ENCODE measurements around the gene INTU.
A peak's percentile ranks its signal among the peaks of the same experiment; 100 is the strongest.
"Not testable (repeated sequence)": the region's sequence is repeated elsewhere in the genome, so short reads cannot be mapped to it uniquely, and the experiment has no call there.

INTU gene

DNA sequence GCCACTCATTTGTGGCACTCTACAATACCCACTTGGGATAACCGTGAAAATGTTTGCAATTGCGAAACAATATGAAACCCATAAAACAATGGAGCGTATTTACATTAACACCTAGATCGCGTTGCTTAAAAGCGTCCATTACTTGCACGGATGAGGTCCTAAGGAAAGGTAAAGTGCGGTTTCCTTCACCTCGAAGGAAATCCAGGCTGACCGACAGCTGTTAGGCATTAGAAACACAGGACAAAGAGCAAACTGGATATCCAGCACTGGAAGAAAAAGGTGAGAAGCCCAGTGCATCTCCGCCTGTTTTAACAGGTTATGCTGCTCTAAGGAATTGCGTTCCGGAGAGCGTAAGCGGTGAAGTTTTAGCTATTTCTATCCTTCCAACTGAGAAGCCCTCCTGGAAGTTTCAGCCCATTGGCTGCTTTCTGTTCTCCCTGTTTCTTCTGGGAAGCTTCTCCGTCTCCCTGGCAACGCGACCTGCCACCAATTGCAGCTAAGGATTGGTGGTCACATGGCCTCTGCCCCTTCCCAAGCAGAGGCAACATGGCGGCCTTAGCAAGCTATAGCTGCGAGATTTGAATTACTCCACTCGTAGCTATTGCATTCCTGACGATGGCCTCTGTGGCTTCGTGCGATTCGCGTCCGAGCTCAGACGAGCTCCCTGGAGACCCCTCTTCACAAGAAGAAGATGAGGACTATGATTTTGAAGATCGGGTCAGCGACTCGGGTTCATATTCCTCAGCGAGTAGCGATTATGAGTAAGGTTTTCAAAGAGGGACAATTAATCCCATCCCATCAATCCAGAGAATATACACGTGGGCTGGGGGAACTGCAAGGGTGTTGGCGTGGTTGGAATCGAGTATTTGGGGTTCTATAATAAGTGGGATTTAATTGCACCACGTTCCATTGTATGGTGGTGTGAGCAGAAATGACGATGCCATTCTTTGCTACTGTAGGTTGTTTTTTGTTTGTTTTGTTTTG, at the start of gene INTU:
Gene INTU, plus strand, starts transcription at position 538 of the 984 bp plus-strand sequence. Its CDS starts 78 bp downstream, at position 616.
- peak in 1 of 3 experiments; percentile 47 for DNase-seq (ENCODE audit: low read depth in 3 of 3)

DNA sequence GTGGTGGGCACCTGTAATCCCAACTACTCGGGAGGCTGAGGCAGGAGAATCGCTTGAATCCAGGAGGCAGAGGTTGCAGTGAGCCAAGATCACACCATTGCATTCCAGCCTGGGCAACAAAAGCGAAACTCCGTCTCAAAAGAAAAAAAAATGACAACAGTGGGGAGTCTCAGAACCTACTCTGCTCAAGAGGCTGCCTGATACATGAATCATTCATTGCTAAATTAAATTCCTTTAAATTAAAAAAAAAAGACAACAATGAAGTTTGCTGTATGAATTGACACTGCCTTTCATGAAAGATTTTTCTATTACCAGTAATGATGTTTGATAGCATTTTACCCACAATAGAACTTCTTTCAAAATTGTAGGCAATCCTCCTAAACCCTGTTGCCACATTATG, 46.3 kb upstream of the INTU start:
- DNase-seq (ENCODE audit: low read depth in 3 of 3): not testable (repeated sequence)

DNA sequence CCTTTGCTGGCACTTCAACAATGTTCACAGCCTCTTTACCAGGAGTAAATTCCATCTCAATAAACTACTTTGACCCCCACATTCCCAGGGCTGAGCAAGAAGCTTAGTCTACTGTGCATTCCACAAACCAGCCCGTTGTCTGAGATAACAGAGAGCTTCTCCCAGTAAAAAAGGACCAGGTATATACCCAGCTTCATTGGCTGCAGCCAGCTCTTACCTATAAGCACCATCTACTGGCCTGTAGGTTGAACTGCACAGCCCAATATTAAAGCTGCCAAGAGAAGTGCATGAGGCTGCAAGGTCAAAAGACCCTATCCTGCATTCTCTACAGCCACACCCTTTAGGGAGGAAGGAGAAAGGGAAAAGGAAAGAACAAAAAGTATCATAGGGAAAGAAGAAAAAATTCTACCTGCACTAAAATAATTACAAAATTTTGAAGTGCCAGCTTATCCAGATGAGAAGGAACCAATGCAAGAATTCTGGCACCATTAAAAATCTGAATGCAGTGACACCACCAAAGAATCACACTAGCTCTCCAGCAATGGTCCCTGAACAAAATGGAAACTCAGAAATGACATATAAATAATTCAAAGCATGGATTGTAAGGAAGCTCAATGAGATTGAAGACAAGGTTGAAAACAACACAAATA, 45.7 kb upstream of the INTU start:
- no peak for DNase-seq (ENCODE audit: low read depth in 3 of 3)

DNA sequence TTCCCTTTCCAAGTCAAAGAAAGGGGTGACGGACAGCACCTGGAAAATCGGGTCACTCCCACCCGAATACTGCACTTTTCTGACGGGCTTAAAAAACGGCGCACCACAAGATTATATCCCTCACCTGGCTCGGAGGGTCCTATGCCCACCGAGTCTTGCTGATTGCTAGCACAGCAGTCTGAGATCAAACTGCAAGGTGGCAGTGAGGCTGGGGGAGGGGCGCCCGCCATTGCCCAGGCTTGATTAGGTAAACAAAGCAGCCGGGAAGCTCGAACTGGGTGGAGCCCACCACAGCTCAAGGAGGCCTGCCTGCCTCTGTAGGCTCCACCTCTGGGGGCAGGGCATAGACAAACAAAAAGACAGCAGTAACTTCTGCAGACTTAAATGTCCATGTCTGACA, 43.6 kb upstream of the INTU start:
- not testable (repeated sequence) for DNase-seq (ENCODE audit: low read depth in 3 of 3)

DNA sequence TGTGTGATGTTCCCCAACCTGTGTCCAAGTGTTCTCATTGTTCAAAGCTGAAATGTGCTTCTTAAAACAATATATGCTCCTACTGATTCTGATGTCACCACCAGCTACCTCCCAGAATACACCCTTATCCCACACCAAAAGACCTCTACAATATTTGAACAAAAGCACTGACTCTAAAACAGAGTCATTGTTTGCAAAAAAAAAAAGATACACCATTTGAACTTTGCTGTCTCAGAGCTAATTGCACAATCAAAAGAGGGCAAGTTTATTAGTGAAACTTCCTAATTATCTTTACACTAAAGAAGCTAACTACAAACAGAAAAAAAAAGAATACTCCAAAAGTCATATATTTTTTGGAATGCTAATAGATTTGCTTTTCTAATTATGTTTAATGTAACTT, 34.1 kb upstream of the INTU start:
- no peak for DNase-seq (ENCODE audit: low read depth in 3 of 3)

DNA sequence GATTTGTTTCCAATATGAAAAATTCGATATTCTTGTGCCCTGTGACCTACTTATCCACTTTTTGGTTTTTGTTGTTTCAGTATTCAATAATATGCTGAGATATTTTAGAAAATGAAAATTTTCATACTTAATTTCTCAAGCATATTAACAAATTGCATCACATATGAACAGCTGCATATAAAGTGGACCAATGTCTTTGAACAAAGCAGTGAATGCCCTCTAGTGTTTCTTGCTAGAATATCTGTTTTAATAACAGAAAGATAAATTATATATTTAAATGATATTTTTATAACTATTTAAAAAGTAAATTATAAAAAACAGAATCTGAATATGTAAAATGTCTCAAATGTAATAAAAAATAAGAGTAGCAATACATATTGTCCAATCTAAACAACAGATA, 31.7 kb upstream of the INTU start:
- DNase-seq (ENCODE audit: low read depth in 3 of 3): no peak

DNA sequence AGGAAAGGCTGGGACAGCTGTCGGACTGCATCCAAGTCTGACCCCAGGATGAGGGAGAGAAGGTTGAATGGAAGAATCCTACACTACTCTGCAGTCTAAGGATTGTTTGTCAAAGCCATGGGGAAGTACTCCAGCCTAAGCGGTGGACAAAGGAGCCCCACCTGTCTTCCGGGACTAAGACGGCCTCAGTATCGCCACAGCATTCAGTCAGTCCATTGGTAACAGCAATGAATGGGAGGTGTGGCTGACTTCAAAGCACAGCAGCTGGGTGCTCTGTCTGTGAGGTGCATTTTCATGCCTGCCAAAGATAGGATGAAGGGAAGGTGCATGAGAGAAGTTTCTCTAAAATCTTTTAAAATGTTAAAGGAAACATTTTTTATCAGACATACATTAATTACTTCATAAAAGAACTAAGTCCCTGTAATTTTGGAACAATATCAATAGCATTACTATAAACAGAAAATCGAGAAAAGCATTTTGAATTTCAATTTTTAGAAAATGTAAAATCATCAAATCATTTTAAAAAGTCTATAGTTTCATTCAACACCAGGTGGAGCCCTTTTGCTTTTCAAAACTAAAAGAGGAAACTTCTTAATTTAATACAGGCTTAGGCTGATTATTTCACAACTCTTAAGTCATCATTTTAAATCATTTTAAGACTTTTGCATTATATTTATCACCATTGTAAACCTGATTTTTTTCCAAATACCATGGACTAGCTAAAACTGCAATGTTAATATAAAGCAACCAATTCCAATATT, 27.6 kb upstream of the INTU start:
- DNase-seq (ENCODE audit: low read depth in 3 of 3): no peak

DNA sequence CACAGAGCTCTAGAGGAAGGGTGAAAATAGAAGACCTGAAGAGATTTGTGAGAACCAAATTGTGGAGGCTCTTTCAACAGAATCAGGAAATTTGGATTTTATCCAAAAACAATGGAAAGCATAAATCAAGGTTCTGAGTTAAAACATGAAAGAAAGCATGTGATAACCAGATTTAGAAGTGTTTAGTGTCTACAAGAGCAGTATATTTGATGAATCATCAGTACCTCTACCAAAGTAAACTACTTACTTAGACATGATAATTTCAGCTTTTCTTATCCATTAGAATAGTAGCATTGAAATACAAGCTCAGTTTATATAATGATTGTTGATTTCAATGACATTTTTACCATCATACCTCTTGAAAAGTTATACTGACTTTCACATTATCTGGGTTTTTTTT, 25.9 kb upstream of the INTU start:
- DNase-seq (ENCODE audit: low read depth in 3 of 3): no peak

DNA sequence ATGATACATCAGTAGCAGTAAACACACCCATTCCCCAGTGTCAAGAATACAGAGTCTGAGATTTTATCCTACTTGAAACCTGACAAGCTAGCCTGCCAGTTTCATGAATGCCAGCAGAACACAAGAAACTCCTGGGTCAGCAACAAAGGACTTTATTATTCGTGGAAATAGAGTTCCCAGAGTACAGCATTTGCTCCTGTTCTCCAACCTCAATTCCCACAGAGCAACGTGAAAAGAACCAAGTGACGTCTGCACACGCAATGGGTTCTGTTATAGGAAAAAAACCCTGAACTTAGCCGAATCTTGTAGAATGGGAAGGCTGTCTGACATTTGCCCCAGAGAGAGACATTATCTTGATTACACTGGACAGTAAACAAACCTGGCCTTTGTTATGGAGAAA, 23.3 kb upstream of the INTU start:
- no peak for DNase-seq (ENCODE audit: low read depth in 3 of 3)

DNA sequence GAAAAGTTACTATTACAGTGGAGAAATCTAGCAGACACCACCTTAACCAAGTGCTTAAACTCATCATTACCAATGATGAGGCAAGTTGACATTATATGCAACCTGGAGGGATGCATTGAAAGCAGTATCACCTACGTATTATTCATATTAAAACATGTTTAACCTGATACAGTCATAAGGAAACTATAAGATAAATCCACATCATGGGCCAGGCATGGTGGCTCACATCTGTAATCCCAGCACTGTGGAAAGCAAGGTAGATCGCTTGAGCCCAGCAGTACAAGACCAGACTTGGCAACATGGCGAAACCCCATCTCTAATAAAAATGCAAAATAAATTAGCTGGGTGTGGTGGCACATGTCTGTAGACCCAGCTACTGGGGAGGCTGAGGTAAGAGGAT, 22.3 kb upstream of the INTU start:
- DNase-seq (ENCODE audit: low read depth in 3 of 3): no peak

DNA sequence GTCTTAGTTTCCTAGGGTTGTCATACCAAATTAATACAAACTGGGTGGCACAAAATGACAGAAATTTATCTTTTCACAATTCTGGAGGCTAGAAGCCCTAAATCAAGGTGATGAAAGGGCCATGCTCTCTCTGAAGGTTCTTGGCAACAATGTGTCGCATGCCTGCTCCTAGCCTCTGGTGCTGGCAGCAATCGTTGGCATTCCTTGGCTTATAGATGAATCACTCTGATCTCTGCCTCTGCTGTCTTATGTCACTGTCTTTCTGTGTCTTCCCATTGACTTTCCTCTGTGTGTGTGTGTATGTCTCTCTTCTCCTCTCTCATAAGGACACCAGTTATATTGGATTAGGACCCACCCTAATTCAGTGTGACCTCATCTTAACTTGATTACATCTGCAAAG, 15.9 kb upstream of the INTU start:
- no peak for DNase-seq (ENCODE audit: low read depth in 3 of 3)

DNA sequence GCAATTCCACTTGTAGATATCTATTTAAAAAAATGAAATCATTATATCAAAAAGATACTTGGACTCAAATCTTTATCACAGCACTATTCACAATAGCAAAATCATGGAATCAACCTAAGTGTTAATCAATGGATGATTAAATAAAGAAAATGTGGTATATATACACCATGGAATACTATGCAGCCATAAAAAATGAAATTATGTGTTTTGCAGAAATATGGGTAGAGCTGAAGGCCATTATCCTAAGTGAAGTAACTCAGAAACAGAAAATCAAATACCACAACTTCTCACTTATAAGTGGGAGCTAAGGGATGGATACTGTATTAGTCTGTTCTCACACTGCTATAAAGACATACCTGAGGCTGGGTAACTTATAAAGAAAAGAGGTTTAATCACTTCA, 14.3 kb upstream of the INTU start:
- no peak for DNase-seq (ENCODE audit: low read depth in 3 of 3)

DNA sequence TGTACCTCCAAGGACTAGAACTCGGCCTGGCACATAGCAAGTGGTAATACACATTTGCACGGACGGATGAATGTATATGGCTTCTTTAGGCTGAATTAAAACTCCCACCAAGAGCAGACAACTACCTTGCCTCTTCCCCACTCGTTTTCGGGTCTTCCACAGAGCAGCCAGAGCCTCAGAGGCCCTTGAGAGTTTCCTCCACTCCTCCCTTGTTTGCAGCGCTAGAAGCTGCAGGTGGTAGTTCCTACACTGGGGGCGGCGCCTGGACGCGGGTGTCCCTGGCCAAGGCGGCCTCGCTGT, 10.2 kb upstream of the INTU start:
- no peak for DNase-seq (ENCODE audit: low read depth in 3 of 3)

DNA sequence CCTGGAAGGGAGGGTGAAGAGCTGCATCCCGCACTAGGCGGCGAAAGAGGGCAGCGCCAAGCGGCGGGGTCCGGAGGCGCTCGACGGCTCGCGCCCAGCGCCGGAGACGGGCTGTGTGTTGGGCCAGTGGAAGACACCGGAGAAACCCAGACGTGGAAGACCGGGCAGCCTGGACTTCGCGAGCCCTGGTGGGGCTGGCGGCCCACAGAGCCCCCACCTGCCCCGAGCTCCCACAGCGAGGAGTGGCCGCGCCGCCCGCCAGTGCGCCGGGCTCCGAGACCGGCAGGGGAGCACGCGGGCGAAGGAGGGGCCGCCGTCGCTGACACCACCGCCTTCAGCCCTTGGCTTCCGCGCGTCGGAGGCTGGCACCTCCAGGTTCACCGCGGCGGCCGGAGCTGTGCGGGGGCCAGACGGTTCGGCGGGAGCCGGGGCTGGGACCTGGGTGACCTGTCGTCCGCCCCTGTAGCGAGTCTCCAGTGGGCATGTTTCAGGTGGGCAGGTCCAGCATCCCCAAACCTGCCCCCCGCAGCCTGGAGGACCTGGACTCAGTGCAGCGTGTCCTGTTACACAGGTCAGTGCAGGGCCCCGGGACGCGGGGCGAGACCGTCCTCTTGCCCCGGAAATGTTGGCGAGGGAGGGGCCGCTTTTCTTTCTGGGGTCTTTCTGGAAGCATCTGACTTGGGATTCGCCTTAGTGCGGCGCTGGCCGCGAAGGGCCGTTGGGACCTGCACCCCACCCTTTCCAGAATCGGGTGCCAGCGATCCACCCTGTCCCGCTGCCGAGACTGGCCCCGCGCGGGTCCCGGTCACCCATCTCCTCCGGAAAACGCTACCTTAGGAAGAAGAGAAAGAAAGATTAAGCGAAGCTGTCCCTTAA, 9.6 kb upstream of the INTU start:
- DNase-seq (ENCODE audit: low read depth in 3 of 3): no peak

DNA sequence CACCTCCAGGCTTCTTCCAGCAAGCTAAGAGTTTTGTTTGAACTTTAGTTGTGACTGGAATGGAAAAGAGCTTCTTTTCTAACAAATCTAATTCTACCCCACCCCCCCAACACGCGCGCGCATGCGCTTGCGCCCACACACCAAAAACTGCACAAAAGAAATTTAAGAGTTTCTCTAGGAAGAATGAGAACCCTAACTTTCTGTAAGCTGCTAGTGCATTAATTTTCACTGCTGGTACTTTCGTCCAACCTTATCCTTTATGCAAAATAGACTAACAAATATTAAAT, 9.0 kb upstream of the INTU start:
- no peak for DNase-seq (ENCODE audit: low read depth in 3 of 3)

DNA sequence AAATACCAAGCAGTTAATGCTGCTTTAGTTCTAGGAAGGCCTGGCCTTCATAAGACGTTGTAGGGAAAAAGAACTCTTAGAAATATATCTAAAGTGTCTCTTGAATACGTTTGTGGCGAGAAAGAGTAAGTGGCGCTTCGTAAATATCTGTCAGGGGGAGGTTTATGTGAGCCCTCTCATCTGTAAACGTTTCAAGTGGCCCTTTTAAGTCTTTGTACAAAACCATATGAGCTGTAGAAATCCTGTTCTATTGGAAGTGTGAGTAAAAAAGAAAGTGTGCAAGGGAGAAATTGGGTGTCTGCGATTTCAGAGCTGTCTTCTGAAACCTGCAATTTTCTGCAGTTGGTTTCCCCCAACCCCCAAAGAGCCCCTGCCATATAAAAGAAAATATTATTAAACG, 8.6 kb upstream of the INTU start:
- no peak for DNase-seq (ENCODE audit: low read depth in 3 of 3)

DNA sequence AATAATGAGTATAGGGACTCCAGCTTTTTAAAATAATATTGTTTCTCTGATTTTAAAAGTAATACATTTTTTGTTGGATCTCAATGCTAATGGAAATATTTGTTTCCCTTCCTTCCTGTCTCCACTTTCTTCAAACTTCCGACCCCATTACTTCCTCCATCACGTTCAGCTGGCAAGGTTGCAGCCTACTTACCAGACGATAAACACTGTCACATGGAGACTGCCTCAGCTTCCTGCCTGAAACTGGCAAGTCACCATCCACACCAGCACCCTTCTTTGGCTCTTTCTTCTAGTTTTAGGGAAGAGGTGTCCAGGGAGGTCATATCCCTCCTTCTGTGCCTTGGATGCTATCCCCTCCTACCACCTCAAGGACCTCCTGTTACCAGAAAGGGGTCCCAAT, 3.4 kb upstream of the INTU start:
- no peak for DNase-seq (ENCODE audit: low read depth in 3 of 3)

DNA sequence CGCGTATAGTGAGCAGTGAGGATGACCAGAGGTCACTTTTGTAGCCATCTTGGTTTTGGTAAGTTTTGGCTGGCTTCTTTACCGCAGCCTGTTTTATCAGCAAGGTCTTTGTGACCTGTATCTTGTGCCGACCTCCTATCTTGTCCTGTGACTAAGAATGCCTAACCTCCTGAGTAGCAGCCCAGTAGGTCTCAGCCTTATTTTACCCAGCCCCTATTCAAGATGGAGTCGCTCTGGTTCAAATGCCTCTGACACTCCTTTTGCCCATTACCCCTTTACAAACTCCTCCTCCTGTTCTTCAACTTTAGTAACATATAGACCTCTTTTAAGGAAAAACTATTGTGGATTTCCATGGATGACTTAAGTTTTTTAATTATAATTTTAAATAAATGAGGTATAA, 2.6 kb upstream of the INTU start:
- DNase-seq (ENCODE audit: low read depth in 3 of 3): no peak

DNA sequence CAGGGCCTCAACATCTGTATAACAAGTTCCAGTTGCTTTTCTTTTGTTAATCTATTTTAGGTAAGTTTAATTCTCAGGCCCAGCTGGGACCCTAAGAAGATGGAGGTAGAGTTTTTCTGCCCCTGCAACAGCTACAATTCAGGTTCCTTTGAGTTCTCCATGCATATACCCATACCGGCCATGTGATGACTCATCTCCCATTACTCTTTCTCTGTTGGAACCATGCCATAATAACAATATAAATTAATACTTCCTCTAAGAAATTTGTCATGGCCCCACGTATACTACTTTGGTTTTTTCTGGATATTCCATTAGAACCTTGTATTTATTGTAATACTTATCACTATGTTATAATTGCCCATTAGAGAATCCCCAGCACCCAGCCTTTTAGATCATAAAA, 1.3 kb upstream of the INTU start:
- no peak for DNase-seq (ENCODE audit: low read depth in 3 of 3)

DNA sequence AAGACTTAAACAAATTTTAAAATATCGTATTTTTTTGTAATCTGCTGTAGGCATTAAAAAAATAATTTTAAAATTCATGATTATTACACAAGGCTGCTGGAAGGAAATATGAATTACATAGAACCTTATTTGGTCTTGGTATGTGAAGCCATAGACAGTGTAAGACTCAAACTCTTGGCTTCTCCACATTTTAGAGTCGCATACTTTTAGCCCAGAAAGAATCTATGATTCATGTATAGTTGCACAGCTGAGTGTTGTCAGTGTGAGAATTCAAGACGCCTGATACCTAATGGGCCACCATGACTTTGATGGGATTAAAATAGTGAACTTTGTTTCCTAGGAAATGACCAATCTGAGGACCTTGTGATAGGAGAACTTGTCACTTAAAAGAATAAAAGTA, 1.4 kb downstream of the INTU start:
- DNase-seq (ENCODE audit: low read depth in 3 of 3): no peak

DNA sequence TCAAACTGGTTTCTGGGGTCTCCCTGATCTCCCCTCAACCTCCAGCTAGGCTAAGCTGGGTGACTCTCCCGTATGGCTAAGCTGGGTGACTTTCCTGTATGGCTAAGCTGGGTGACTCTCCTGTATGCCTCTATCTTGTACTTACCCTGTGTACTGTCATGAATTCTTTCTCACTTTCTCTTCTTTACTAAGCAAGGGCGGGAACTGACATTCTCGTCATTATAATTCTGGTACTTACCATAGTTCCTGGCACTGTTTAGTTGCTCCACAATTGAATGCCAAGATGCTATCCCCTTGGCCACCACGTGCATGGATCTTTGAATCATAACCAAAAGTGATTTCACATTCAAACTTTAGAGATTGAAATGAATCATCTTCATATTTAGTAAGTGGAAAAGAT, 8.8 kb downstream of the INTU start:
- no peak for DNase-seq (ENCODE audit: low read depth in 3 of 3)

DNA sequence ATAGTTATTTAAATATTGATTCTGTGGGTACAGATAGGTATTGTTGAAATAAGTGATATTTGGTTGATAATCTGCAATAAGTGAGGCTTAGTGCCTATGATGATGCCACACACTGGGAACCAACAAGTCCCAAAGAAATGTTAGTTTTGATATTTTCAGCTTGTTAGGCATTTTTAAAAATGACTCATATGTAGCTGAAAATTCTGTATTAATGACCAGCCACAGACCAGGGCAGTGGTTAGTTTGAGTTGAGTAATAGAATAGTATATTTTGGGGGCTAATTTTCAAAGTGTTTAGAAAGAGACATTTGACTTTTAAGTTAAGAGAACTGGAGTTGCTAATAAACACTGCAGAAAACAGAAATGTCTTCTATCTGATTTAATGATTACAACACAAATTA, 9.4 kb downstream of the INTU start:
- DNase-seq (ENCODE audit: low read depth in 3 of 3): no peak

All from stimulated activated CD4-positive, alpha-beta T cell treated with anti-CD3 and anti-CD28 coated beads, TNF-alpha, amount 100 ng/mL, for 24 hours (primary cell).